Stimulated activated CD8-positive, alpha-beta memory T cell treated with anti-CD3 and anti-CD28 coated beads, Interleukin-7, amount 100 ng/mL, for 24 hours (primary cell): ENCODE data around the gene SLC34A2.
"Not testable (repeated sequence)": the region's sequence is repeated elsewhere in the genome, so short reads cannot be mapped to it uniquely, and the experiment has no call there.

Source experiments
- DNase-seq: peaks from one replicate; pipeline ENCODE4 v3.0.0-alpha.2; 2020; ENCODE audit warnings: low read depth

SLC34A2 gene

DNA sequence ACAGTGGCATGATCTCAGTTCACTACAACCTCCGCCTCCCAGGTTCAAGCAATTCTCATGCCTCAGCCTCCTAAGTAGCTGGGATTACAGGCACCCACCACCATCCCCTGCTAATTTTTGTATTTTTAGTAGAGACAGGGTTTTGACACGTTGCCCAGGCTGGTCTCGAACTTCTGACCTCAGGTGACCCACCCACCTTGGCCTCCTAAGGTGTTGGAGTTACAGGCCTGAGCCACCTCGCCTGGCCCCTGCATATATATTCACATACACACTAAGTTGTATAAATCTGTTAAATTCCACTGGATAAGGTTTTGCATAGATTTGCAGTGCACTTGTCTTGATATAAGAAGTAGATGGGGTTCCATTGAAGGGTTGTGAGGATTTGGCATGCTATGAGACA lies 5.8 kb downstream of the SLC34A2 start:
- DNase-seq = not testable (repeated sequence)

DNA sequence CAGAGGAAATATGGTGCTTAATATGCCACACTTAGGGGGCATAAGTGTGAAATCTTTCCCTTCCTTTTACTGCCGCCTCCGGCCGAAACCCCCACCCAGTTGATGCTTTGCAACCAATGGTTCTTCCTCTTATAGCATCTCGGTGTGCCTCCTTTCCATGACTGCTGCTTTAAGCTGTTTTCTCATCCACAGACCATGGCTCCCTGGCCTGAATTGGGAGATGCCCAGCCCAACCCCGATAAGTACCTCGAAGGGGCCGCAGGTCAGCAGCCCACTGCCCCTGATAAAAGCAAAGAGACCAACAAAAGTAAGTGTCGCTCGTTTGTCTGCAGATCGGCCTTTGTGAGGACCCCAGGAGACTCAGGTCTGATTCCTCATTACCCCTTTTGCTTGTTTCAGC lies 6.7 kb downstream of the SLC34A2 start:
- DNase-seq = no peak

DNA sequence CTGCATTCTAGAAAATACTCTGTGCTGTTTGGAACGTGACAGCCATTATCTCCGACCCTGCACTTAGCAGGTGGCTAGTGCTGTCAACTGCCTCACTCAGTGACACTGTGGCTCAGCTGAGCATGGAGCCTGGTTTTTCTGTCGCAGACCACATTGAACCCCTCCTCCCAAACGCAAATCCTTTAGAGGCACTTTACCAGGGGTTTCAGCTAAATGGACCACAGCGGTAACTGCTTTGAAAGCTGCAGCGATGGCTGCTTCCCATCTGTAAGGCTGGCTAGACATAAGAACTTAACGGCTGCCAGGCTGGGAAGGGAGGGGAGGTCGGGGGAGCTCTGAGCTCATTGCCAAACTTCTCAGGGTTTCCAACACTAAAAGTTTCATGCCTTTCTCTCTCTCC lies 8.1 kb downstream of the SLC34A2 start:
- no peak for DNase-seq

DNA sequence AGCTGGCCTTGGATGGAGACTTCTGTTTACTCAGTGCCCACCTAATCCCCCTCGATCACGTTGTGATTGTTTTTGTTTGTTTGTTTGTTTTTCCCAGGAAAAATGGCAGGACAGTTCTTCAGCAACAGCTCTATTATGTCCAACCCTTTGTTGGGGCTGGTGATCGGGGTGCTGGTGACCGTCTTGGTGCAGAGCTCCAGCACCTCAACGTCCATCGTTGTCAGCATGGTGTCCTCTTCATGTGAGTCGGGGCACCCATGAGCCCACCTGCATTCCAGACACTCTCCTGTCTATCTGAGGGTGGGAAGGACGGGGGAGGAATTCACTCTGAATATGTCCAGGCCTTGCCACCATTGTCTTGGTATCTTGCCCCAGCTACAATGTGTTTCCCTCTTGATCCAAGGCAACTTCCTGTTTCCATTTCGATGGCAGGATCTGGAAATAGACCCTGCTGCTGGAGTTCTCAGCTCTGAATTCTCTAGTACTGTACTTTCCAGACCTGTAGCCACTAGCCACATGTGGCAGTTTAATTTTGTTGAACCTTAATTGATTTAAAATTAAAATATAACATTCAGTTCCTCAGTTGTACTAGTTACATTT lies 10.5 kb downstream of the SLC34A2 start:
- no peak for DNase-seq

DNA sequence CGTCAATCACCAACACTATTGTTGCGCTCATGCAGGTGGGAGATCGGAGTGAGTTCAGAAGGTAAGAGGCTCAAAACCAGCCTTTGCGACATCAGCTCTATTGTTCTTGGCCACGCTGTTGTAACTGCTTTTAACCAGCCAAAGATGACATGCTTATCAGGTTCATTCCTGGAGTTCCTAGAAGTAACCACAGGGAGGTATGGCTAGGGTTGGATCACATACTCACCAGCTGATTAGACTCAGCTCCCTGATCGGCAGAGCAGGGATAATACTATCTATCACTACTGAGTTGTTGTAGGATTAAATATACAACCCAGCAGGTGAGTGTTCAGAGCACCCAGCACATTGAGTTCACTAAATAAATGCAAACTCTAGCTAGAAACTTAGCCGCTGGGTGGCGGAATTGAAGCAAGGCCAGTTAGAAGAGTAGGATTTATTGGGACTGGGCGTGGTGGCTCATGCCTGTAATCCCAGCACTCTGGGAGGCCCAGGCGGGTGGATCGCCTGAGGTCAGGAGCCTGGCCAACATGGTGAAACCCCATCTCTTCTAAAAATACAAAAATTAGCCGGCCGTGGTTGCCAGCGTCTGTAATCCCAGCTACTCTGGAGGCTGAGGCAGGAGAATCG lies 12.4 kb downstream of the SLC34A2 start:
- DNase-seq = no peak

DNA sequence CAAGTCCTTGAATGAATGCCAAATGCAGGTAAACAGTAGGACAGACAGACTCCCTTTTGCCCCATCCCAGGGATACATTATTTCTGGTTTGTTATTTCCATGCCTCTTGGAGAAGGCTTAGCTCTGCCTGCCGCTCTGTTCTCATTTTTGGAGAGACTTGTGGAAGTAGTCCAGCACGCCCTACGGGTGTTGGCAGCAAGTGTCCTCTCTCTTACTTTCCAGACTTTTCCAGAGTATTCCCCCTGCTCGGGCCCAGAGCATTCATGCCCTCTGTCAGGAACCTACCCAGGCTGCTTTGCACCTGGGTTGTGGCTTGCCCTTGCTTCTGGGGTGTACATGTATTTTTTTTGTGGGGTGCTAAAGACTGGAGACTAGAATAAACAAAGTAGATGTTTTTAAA lies 15.3 kb downstream of the SLC34A2 start:
- no peak for DNase-seq

DNA sequence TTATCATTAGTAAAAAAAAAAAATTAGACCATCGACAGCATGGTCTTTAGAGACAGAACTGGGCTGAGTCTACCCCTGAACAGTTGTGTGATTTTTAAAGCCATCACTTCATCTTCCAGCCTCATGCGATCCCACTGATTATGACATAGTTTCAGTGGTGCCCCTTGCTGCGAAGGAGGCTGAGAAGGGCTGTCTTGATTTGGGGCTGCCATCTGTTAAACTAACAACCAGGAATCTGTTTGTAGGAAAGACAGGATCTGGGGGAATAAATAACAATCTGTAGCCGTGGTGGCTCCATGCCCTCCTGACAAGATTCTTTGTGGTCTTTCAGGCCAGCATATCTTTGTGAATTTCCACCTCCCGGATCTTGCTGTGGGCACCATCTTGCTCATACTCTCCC lies 17.1 kb downstream of the SLC34A2 start:
- DNase-seq = no peak

DNA sequence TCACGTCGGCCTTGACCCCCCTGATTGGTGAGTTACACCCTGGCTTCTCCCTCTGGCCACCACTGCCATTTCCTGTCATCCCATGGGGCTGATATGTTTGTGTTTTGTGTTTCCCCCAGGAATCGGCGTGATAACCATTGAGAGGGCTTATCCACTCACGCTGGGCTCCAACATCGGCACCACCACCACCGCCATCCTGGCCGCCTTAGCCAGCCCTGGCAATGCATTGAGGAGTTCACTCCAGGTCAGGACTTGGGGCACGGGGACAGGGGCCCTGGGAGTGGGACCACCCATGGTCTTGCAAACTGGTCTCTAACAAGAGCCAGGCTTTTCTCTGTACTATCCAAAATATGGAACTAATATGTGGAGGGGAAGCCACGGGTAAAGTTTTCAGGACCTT lies 18.7 kb downstream of the SLC34A2 start:
- DNase-seq = no peak

DNA sequence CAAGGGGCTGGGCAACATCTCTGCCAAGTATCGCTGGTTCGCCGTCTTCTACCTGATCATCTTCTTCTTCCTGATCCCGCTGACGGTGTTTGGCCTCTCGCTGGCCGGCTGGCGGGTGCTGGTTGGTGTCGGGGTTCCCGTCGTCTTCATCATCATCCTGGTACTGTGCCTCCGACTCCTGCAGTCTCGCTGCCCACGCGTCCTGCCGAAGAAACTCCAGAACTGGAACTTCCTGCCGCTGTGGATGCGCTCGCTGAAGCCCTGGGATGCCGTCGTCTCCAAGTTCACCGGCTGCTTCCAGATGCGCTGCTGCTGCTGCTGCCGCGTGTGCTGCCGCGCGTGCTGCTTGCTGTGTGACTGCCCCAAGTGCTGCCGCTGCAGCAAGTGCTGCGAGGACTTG lies 20.6 kb downstream of the SLC34A2 start:
- no peak for DNase-seq

DNA sequence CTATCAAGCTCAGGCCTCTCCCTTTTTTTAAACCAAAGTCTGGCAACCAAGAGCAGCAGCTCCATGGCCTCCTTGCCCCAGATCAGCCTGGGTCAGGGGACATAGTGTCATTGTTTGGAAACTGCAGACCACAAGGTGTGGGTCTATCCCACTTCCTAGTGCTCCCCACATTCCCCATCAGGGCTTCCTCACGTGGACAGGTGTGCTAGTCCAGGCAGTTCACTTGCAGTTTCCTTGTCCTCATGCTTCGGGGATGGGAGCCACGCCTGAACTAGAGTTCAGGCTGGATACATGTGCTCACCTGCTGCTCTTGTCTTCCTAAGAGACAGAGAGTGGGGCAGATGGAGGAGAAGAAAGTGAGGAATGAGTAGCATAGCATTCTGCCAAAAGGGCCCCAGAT lies 21.5 kb downstream of the SLC34A2 start:
- no peak for DNase-seq

DNA sequence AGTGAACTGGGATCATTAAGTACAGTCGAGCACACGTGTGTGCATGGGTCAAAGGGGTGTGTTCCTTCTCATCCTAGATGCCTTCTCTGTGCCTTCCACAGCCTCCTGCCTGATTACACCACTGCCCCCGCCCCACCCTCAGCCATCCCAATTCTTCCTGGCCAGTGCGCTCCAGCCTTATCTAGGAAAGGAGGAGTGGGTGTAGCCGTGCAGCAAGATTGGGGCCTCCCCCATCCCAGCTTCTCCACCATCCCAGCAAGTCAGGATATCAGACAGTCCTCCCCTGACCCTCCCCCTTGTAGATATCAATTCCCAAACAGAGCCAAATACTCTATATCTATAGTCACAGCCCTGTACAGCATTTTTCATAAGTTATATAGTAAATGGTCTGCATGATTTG lies 22.3 kb downstream of the SLC34A2 start:
- no peak for DNase-seq

DNA sequence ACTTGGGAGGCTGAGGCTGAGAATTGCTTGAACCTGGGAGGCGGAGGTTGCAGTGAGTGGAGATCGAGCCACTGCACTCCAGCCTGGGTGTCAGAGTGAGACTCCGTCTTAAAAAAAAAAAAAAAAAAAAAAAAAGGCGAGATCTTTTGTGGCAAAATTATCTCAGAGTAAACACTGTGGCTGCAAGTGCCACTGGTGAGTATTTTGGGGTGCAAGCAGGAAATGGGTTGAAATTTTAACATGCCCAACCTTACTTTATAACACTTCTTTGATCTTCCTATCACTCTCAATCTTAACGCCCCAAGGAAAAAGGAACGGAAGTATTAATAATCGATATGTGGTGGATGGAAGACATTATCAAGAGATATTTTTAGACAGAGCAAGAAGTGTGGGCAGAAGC lies 32.1 kb downstream of the SLC34A2 start:
- no peak for DNase-seq

DNA sequence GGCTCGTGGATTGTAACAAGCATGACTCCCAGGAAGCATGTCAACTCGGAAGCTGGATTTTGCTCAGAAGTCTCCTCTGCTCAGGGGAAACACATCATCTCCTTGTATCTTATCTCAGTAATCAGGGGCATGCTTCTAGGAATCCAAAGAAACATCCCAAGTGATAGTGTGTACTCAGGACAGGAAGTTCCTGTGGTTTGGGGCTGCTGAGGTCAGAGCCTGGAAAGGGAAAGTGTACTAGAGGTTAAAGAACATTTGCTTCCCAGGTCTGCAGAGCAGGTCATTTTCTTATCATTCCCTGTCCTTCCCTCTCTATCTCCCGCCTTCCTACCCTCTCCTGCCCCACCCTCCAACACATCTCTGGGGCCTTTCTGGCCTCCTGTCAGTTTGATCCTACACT lies 38.8 kb downstream of the SLC34A2 start:
- no peak for DNase-seq

DNA sequence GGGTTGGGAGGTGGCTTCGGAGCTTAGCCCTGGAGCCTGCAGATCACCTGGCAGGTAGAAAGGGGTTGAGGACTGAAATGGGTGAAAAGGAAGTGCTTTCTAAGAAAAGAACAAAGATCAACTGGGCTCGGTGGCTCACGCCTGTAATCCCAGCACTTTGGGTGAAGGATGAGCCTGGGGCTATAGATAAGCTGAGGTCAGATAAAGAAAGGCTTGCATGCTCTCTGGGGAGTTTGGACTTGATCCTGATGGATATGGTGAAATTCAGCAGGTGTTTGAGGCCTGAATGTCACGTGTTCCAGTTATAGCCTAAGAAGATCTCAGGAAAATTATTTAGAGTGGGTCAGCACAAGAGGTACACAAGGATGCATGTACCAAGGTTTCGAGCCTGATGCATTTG lies 40.8 kb downstream of the SLC34A2 start:
- no peak for DNase-seq

DNA sequence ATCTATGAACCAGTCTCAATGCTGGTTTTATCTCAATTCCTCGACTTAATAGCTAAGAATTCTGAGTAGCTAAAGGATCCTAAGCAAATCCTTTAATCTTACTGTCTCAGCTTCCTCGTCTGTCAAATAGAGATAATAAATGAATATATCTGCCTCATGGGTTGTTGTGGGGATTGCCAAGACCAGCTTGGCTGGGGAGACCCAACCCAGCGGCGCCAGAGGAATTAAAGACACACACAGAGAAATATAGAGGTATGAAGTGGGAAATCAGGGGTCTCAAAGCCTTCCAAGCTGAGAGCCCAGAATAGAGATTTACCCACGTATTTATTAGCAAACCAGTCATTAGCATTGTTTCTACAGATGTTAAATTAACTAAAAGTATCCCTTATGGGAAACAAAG lies 41.9 kb downstream of the SLC34A2 start:
- DNase-seq = no peak

DNA sequence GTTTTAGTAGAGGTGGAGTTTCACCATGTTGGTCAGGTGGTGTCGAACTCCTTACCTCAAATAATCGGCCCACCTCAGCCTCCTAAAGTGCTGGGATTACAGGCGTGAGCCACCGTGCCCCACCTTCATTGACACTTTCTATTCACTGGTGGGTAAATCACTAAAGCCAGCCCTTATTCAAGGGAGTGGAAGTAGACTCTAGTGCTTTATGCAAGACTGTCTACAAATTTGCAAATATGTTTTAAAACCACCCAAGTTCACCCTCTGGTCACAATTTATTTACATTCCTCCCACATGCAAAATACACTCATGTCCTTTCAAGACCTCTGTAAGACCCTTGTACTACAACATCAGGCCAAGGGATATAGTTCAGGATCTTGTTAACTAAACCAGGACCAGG lies 45.0 kb downstream of the SLC34A2 start:
- DNase-seq = no peak

DNA sequence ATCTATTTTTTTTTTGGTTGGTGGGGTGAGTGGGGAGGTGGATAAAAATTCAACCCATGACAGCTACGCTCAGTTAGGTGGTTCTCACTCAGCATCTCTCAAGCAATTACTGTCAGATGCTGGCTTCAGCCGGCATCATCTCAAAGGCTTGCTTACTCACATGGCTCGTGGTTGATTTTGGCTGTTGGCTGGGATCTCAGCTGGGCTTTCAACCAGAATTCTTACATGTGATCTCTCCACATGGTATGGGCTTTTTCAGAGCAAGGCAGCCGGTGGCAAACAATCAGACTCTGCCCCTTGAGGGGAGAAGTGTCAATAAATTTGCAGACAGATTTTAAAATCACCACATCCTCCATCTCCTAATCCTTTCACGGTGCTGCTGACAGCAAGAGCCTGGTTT lies 47.2 kb downstream of the SLC34A2 start:
- no peak for DNase-seq

DNA sequence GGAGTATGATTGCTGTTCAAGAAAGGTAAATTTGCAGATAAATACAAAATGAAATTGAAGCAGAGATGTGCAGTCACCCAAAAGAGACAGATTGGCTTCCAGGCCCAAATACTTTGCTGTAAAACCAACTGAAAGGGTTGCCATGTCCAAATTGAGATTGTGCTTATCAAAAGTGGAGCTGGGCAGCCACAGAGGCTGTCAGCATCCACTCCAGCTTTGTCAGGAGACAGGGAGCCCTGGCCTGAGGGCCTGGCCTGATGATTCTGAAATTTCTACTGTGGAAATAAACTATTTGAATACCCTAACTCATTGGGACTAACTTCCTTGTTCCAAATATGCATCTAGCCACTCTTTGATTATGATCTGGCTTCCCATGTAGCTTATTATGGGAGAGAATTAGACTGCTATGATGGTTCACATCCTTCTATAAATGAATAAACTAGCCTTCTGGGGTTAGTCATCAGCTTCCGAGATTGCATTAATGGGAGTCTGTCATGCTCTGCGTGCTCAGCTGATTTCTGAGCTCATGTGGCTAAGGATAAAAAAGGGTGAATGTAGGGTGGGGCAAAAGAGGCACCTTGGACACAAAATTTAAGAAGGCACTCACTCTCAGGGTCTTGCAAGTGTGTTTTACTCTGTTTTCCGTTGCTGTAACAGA lies 48.2 kb downstream of the SLC34A2 start:
- no peak for DNase-seq

DNA sequence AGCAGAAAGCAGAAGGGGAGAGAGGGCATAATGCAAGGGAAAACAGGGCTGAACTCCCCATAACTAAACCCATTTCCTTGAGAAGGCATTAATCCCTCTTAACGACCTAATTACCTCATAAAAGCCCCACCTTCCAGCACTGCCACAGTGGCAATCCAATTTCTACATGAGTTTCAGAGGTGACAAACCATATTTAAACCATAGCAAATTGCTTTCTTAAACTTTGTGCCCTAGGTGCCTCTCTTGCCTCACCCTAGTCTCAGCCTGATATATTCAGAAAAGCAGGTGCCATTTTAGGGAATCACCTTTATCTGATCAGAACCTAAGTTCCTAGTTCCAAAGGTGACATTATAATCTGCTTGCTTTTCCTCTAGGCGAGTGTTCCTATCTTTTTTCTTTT lies 48.9 kb downstream of the SLC34A2 start:
- DNase-seq = no peak

DNA sequence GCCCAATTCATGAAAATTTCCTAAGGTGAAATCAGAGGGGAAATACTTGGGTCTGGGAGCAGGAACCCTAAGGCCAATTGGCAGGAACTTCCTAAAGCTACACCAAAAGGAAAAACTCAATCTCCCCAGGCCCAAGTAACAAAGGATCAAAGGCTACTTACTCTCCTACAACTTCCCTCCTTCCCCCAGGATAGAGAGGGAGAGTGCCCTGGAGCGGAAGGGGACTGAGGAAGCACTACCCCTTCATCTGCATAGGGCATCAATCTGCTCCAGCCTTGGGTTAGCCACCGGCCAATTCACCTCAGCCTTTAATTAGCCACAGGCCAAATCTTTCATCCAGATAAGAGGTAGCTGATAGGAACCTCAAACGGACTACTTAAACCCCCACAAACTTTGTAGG lies 55.0 kb downstream of the SLC34A2 start:
- no peak for DNase-seq

DNA sequence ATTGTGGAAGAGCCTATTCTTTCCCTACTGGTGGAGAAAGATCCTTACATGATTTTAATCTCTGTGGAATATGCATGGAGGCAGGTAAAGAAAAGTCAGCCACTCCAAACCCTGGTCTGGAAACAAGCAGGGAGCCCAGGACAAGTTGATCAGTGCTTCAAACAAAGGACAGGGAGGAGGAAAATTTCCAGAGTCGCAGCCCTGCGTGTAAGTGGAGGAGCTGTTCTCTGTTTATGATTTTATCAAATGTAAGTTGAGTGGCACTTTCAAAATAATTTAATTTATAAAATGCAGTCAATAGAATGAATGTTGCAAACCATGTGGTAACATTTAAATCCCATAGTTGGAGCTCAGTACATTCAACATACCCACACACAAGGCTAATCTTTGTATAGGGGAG lies 57.0 kb downstream of the SLC34A2 start:
- DNase-seq = no peak

DNA sequence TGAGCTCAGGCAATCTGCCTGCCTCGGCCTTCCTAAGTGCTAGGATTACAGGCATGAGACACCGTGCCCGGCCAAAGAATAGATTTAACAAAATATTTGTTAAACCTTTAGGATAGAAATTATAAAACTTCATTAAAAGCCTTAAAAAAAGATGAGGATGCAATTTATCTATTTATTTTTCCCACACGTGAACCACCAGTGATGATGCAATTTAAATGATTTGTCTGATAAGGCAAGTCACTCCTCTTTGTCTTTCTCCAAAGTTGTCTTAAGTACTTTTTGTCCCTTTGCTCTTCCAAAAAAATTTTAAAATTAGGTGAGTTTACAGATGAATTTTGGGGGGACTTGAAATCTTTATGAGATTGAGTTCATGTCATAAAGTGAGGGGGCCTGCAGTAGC lies 58.2 kb downstream of the SLC34A2 start:
- no peak for DNase-seq

DNA sequence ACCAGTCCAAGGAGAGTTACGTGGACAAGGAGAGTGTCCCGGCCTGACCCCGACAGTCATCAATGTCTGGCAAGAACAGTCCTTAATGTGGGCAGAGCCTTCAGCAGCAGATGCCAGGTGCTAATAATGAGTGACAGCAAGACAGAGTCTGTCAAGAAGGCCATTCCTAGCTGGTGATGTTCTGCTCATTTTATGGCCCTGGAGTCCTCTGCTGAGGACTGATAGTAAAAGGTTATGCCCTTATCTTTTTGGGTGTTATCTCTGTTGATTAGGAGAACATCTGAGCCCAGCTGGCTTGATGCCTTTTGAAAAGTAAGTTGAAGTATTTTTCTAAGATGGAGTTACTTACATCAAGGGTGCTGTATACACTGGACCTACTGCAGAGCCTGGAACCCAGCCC lies 67.3 kb downstream of the SLC34A2 start:
- no peak for DNase-seq

DNA sequence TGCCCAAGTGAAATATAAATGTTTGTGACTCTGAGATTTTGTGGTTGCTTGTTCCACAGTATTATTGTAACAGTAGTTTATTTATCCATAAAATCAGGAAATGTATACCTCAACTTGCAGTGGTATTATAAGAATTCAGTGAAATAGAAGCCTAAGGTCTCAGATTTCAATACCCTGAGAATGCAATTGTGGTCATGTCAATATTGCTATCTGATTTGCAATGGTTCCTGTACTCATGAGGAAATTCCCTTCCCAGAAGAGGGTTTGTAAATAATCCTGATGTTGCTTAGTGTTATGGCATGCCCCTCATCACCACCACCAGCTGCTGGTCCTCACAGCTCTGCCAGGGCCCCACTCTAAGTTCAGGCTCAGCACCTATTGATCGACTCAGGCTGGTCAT lies 67.8 kb downstream of the SLC34A2 start:
- no peak for DNase-seq
